Stimulated activated CD8-positive, alpha-beta memory T cell treated with anti-CD3 and anti-CD28 coated beads, Interleukin-15, amount 100 ng/mL, for 48 hours (primary cell): Measurements from ENCODE around the gene TEN1.
"Not testable (repeated sequence)": the region's sequence is repeated elsewhere in the genome, so short reads cannot be mapped to it uniquely, and the experiment has no call there.

Experiments
- DNase-seq, 2 donors: peaks; one replicate each; pipeline ENCODE4 v3.0.0-alpha.2; 2020; ENCODE audit warnings: low read depth in 2 of 2

TEN1 gene, protein sequence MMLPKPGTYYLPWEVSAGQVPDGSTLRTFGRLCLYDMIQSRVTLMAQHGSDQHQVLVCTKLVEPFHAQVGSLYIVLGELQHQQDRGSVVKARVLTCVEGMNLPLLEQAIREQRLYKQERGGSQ

GRCh38 chr17:75978938-75979704, at the start of gene TEN1, which contains the start of gene ACOX1:
Gene TEN1 (plus strand): TSS chr17:75979240. CDS start chr17:75986193, 6,953 bp downstream.
Gene ACOX1 (minus strand): TSS chr17:75979166. CDS start chr17:75979073, 93 bp downstream.
- DNase-seq = peak; percentile 94

GRCh38 chr17:75931062-75931461, 48.0 kb upstream of the TEN1 start:
- DNase-seq = no peak

DNA sequence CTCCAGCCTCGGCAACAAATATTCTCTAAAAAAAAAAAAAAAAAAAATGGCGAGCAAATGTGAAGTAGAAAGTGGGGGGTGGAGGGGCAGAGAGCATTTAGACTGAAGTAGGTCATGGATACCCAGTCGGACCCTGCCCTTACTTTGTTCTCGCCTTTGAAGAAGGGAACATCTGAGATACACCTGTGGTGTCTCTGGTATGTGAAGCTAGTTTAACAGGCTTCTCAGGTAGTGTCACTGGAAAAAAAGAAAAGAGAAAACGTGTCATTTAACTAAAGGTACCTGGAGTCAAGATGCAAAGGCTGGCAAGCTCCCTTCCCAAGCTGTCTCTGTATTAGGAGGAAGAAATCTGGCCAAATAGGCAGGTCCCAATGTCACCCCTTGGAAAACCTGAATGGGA, 46.2 kb upstream of the TEN1 start:
- DNase-seq = no peak

- DNase-seq = no peak
These were observed 45.2 kb upstream of the TEN1 start for GRCh38 chr17:75933808-75934207.

GRCh38 chr17:75937652-75938051, 41.4 kb upstream of the TEN1 start:
- DNase-seq = no peak

GRCh38 chr17:75940727-75941441, 38.2 kb upstream of the TEN1 start, which contains the start of gene FBF1:
Gene FBF1 (minus strand): TSS chr17:75941042. CDS start chr17:75938149, 2,893 bp downstream.
- DNase-seq = peak; percentile 87 to 88

GRCh38 chr17:75941442-75941819, 37.6 kb upstream of the TEN1 start:
- no peak for DNase-seq

DNA sequence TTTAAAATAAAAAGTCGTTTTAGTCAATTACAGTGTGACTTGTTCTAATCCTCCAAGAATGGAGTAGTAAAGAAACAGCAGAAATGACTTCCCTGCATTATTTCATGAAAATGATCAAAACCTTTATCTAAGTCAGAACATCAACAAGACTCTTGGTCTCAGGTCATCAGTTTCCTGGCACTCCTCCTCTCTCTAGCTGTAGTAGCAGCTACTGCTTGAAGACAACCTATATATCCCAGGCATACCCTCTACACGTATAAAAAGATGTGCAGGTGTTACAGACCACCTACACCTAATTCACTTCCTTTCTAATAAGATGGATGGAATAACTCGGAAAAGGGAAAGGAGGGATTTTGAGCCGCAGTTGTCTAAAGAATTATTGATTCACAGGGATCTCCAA, 36.6 kb upstream of the TEN1 start:
- no peak for DNase-seq

GRCh38 chr17:75943491-75943890, 35.5 kb upstream of the TEN1 start:
- no peak for DNase-seq

- no peak for DNase-seq
These were observed 33.8 kb upstream of the TEN1 start for GRCh38 chr17:75945211-75945610.

- DNase-seq = no peak
These were observed 28.6 kb upstream of the TEN1 start for GRCh38 chr17:75950421-75950820.

GRCh38 chr17:75950855-75951554, 28.0 kb upstream of the TEN1 start:
- DNase-seq = no peak

- no peak for DNase-seq
These were observed 19.8 kb upstream of the TEN1 start for GRCh38 chr17:75959051-75959838.

- no peak for DNase-seq
These were observed 19.1 kb upstream of the TEN1 start for GRCh38 chr17:75959839-75960511.

DNA sequence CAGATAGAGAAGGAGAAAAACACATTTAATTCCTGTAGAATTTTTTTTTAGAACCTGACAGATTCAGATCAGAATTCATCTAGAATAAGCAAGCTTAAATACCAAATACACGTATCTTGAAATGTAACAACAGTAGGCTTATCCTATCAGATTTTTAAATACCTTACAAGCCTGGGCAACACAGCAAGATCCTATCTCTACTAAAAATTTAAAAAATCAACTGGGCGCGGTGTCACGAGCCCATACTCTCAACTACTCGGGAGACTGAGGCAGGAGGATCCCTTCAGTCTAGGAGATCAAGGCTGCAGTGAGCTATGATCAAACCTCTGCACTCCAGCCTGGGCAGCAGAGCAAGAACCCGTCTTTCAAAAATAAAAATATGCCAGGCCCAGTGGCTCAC, 13.6 kb upstream of the TEN1 start:
- no peak for DNase-seq

DNA sequence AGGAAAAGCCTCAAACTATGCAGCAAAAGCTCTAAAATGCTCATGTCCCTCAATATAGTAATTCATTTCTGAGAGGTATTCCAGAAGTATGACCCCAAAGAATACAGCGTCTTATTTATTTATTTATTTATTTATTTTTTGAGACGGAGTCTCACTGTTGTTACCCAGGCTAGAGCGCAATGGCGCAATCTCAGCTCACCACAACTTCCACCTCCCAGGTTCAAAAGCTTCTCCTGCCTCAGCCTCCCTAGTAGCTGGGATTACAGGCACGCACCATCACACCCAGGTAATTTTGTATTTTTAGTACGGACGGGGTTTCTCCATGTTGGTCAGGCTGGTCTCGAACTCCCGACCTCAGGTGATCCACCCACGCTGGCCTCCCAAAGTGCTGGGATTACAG, 10.0 kb upstream of the TEN1 start:
- not testable (repeated sequence) for DNase-seq

GRCh38 chr17:75970011-75970523, 9.0 kb upstream of the TEN1 start:
- no peak for DNase-seq

GRCh38 chr17:75970626-75971025, 8.4 kb upstream of the TEN1 start:
- DNase-seq = no peak

DNA sequence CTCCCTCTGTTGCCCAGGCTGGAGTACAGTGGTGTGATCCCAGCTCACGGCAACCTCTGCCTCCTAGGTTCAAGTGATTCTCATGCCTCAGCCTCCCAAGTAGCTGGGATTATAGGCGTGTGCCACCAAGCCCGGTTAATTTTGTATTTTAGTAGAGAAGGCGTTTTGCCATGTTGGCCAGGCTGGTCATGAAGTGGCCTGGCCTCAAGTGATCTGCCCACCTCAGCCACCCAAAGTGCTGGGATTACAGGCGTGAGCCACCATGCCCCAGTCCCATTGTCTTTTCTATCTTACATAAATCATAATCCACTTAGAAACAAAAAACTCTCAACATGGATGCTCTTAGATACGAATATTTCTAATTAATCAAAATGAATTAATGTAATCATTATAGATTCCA, 3.9 kb upstream of the TEN1 start:
- not testable (repeated sequence) for DNase-seq

GRCh38 chr17:75975757-75976174, 3.3 kb upstream of the TEN1 start:
- no peak for DNase-seq
